GM18526 (cell line): ENCODE measurements around the gene CABP7.

Source experiments
- POLR2A ChIP-seq: IDR thresholded peaks from 3 replicates; pipeline ENCODE4 v1.6.1; 2011; ENCODE audit not compliant: insufficient read length; ENCODE audit errors: extremely low read depth

The CABP7 gene

DNA sequence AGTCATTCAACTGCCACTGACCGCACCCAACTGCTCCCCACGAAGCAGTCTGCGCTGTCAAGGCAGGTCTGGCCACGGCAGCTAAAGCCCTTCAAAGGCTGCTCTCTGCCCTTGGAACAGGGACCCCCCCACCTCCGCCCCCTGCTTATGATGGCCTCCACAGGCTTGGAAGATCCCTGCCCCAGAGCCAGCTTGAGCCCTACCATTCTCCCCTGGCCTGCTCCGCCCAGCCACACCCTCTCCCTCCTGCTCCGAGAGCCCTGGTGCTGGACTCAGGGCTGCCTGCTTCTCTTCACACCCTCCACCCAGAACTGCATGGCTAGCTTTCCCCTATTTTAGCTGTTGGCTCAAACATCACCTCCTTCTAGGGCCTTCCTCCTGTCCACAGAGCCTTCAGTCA lies 28.0 kb downstream of the CABP7 start:
- TF ChIP-seq POLR2A, result no peak

DNA sequence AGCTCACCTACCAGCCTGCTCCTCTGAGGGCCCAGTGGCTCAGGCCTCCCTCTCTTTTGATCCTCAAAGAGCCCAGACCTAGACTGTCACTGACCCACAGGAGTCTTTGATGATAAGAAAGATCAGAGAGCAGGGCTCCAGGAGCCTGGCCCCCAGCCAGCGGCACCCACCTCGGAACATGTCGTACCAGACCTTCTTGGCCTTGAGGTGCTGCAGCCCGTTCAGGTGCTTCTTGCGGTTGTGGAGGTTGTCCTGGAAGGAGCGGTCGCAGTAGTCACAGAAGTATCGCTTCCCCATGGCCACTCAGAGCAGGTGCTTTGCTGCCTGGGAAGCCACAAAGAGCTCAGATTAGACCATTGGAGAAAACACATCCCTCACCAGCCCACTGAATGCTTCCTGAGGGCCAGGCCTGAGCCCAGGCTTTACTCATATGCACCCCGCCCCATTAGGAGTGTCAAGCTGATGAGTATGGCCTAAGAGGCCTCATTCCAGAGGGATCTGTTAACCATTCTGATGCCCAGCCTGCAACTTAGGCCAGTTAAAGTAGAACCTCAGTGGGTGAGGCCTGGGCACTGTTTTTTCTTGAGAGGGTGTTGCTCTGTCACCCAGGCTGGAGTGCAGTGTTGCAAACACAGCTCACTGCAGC lies 28.6 kb downstream of the CABP7 start:
- TF ChIP-seq POLR2A, result no peak

DNA sequence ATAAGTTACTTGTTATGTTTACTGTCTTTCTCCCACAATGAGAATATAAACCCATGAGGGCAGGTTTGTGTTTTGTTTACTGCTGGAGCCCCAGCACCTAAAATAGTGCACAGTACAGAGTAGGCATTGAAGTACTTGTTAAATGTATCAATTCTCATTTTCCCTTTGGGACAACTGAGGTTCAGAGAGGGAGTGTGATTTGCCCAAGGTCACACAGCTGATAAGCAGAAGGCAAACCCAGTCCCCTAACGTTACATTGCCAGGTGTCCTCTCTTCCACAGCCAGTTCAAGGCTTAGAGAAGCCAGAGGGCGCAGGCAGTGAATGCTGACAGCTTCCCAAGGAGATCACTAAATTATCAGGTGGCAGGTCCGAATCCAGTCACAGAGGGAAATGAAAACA lies 30.2 kb downstream of the CABP7 start:
- no peak for TF ChIP-seq POLR2A

DNA sequence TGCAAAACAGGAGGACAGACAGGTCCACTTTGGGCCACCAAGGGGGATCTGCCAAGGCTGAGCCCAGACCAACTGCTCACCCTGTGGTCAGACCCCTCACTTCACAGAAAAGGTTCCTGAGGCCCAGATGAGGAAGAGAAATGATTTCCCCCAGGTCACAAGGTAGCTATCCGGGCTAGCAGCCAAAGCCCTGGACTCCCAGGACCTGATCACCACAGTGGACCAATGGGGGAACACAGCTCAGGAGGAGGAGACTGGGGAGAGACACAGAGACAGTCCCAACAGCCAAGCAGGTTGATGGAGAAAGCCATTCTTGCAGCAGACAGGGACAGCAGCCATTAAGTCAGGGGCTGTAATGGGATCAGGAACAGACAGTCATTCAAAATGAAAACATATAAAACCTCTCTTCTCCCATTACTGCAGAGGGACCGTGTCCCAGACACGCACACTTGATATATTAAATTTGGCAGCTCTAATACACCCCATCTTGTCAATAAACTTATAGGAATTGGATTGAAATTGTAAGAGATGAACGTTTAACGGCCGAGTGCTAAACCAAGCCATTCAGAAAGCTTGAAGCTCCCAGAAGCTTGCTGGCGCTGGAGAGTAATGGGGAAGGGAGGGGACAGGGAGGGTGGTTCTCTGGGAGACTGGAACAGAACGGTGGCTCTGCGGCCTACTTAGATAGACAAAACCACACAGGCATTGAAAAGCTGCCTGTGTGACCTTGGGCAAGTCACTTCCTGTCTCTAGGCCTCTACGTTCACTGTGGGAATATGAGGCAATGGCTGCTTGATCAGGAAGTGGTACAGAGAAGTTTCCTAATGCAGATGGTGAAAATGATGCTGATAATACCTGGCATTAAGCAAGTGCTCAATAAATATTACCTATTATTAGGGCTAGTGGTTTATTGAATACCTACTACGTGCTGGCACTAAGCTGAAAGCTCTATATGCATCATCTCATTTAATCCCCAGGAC lies 31.0 kb downstream of the CABP7 start:
- no peak for TF ChIP-seq POLR2A

DNA sequence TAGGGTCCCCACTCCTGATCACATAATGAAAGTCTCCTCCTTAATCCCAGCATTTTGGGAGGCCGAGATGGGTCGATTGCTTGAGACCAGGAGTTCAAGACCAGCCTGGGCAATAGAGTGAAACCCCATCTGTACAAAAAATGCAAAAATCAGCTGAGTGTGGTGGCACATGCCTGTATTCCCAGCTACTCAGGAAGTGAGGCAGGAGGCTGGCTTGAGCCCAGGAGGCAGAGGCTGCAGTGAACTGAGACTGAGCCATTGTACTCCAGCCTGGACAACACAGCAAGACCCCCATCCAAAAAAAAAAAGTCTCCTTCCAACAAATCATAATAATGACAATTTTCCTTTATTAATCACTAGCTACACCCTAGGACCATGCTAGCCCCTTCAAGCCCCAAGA lies 31.9 kb downstream of the CABP7 start:
- TF ChIP-seq POLR2A, result no peak

DNA sequence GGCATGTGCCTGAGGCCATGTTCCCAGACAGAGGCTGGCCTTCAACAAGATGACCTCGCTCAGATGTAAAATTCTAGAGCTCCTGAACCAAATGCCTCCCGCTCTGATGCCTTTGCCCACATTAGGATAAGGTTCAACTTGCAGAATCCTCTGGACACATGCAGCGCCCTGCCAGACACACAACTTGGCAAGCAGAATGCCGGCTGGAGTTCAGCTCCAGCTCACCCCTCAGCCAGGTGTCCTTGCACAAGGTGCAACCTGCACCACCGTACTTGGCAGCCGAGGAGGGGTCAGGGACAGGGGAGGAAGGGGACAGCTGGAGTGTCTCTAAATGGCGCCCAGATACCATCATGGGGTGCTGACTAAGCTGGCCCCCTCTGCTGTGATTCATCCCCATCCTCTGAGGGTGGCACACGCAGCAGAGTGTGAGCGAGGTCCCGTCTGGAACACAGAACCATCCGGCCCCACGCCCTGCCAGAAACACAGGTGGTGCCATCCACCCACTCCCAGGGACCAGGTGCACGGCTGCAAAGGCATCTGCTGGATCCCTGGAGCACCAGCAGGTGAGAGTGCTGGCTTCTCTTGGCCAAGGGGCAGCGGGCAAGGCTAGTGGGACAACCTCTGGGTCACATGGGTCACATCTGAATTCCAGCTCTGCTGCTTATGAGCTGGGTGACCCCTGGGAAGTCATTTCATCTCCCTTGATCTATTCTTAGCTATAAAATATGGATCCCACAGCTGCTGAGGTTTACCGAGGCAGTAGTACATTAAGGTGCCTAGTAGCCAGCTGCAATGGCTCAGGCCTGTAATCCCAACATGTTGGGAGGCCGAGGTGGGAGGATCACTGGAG lies 34.2 kb downstream of the CABP7 start:
- no peak for TF ChIP-seq POLR2A

DNA sequence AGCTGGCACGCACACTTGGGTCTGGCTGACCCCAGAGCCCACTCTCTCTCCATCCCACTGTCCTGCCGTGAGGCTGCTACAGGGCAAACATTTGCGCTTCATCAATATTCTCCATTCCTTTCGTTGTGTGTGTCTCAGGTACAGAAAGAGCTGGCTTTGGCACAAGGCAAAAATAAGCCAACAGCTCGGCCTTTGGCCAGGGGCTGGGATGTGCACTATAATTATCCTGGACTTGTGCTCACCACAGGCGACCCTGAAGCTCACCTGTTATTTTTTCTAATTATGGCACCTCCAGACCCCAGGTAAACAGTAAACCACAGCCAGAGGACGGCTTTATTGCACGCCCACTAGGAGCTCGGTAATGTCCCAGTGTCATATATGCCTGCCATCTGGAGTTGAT lies 36.1 kb downstream of the CABP7 start:
- TF ChIP-seq POLR2A, result no peak

DNA sequence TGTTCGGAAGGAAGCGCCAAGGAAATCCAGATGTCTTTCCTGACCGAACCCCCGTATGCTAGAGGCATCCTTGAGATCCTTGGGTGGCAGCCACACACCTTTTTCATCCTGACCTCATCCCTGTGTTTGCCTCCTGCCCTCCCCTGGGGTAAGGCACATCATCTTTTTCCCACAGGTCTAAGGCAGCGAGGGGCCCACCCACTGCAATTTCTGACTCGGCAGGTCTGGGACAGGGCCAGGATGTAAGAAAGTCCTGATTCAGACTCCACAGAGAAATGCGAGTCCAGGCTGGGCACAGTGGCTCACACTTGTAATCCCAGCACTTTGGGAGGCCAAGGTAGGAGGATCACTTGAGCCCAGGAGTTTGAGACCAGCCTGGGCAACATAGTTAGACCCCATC lies 36.5 kb downstream of the CABP7 start:
- TF ChIP-seq POLR2A, result no peak

DNA sequence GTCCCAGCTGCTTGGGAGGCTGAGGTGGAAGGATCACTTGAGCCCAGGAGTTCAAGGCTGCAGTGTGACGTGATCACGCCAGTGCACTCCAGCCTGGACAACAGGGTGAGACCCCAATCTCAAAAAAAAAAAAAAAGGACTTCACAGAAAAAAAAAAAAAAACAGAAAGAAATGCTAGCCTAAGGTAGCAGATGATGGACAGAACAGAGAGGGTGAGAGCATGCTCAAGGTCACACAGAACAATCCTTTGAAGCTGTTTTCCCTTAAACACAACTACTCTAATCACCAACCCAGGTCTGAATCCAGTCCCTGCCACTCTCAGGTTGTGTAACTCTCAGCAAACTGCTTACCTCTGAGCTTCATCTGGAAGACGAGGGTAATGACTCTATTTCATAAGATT lies 37.3 kb downstream of the CABP7 start:
- TF ChIP-seq POLR2A, result no peak

DNA sequence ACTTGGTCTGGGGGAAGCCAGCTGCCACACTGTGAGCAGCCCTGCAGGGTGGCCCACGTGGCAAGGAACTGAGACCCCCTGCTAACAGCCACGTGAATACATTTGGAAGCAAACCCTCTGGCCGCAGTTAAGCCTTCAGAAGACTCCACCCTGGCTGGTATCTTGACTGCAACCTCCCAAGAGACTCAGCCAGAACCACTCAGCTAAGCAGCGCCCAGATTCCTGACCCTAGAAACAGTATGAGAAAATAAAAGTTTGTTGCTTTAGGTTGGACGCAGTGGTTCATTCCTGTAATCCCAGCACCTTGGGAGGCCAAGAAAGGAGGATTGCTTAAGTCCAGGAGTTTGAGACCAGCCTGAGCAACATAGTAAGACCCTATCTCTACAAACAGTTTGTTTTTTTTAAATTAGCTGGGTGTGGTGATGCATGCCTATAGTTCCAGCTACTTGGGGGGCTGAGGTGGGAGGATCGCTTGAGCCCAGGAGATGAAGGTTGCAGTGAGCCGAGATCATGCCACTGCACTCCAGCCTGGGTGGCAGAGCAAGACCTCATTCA lies 38.3 kb downstream of the CABP7 start:
- TF ChIP-seq POLR2A, result no peak

DNA sequence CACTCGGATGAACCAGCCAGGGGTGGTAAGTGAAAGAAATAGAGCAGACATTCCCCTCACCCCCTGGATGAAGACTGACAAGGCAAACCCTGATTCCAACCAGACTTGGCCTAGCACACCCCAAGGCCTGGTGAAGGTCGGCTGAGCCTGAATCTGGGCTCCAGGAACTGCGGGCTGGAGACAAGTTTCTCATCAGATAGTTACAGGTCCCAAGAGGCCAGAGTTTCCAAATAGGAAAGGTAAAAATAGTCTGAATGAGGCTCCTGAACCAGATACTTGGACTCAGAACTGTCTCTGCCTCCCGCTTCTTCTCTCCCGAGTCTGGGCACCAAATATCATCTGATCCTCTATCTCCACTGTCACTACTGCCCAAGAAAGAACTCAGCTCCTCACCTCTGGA lies 39.2 kb downstream of the CABP7 start:
- TF ChIP-seq POLR2A, result no peak

DNA sequence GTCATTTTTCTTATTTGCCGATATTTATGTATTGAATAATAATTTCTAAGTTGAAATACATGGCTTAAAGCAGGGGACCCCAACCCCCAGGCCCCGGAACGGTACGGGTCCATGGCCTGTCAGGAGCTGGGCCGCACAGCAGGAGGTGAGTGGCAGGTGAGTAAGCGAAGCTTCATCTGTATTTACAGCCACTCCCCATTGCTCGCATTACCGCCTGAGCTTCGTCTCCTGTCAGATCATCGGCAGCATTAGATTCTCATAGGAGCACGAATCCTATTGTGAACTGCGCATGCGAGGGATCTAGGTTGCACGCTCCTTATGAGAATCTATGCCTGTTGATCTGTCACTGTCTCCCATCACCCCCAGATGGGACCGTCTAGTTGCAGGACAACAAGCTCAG lies 42.5 kb downstream of the CABP7 start:
- no peak for TF ChIP-seq POLR2A

DNA sequence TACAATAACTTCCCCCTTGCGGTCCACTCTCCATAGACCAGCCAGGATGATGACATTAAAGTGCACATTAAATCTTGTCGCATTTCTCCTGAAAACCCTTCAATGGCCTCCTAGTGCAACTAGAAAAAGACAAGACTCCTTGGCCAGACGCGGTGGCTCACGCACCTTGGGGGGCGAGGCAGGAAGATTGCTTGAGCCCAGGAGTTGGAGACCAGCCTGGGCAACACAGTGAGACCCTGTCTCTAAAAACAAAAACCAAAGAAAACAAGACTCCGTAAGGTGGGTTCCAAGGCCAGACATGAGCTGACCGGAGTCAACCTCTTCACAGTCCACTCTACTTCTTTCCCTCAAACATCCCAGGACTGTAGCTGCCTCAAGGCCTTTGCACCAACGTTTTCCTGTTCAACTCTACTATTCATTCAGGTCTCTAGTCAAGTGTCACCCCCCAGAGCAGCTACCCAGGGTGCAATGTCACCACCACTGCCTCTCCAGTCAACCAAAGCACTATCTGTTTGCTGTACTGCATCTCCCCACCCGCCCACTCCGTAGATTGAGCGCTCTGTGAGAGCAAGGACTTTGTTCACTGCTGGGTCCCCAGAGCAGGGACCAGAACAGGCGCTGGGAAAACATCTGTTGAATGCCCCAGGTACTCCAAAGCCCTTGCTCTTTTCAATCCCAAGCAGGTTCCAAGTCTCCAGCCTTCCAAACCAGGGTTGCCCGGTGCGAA lies 46.3 kb downstream of the CABP7 start:
- TF ChIP-seq POLR2A, result no peak

DNA sequence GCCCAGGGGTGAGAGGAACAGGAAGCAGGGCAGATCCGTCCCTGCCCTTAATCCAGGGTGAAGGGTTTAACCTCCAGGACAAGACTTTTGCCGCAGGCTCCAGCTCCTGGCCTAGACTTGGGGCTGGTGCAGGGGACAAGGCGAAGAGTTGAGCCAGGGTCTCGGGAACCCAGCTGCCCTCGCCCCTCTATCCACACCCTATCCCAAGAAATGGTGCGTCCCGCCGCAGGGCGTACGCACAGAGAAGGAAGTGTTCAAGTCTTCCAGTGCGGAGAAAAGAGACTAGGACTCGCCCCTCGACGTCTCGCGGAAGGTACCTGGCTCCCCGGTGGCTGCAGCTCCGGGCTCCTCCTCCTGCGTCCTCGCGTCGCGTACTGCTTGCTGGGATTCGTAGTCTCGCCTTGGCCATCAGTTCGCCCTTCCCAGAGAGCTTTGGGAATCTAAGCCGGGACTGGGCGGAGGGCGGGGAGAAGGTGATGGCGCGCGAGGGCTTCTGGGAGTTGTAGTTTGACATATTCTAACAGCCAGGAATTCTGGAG lies 46.9 kb downstream of the CABP7 start, which contains the start of gene ZMAT5:
Gene ZMAT5, minus strand, starts transcription at position 376 of the 539 bp plus-strand sequence. CDS start 18,463 bp downstream, outside the sequence.
- TF ChIP-seq POLR2A, result peak; percentile 73

DNA sequence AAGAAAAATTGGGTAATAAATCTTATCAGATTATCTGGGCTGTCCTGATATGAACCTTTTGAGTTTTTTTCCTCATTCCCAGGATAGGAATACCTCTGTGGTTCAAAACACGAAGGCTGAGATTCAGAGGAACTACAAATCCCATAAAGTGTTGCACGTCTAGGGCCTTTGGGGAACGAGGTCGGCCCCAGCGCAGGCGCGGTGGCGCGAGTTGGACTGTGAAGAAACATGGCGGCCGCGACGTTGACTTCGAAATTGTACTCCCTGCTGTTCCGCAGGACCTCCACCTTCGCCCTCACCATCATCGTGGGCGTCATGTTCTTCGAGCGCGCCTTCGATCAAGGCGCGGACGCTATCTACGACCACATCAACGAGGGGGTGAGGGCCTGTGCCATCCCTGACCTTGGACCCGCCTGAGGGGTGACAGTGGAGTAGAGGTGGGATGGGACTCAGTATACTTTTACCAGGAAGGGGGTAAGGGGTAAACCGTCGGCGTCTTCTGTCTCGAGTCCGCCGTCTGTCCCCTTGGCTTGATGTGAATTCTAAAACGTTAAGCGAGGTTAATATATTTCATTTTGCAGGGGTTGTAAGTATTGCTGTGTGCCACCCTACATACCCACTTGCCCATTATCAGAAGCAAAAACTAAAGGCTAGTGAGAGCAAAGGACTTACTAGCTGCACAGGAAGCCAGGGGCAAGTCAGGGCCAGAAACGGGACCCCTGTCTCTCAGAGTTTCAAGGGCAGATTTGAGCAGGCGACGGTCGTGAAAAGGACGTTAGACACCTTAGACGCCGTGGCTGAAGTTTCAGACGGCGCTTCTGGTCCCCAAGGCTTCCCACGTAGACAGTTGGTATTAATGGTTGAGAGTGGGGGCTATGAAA lies 47.6 kb downstream of the CABP7 start, which contains the start of gene UQCR10:
Gene UQCR10, plus strand, starts transcription at position 199 of the 881 bp plus-strand sequence. Its CDS starts 30 bp downstream, at position 229.
- TF ChIP-seq POLR2A, result peak; percentile 85
